Measurements from ENCODE around the gene RGS6. TPM values are rescaled to one million over a fixed set of nuclear protein-coding genes. Genes with fewer than 3 reads are reported as not detected.
A peak's percentile ranks its signal among the peaks of the same experiment; 100 is the strongest.

Gene RGS6
- total RNA-seq, 2 experiments from 2014 or later, result not detected

- POLR2A ChIA-PET, result interaction anchor here (0.9 kb wide), 1 partner anchor 394 kb away, joined by 3 read pairs; no protein-coding TSS in a partner anchor
- Mint-ChIP-seq H3K27me3 (peaks cover 5% of the 10 kb centered on the region), H3K9me3 (peaks cover 8% of the 10 kb centered on the region), H3K4me1 (ENCODE audit: low read depth) (peaks cover 33% of the 10 kb centered on the region), H3K4me3 (no peak overlapping the region), H3K36me3 (ENCODE audit: low read depth) (no peaks in the 10 kb centered on the region), H3K27ac (no peak overlapping the region)
- ATAC-seq (no peak), DNase-seq (no peak)
- no peak for TF ChIP-seq CTCF (IDR thresholded peaks at IDR 0.05)
- CTCF ChIA-PET, result interaction anchor here (0.7 to 1.3 kb wide), 2 partner anchors 185 to 372 kb away, joined by 3 read pairs; no protein-coding TSS in a partner anchor
- intact Hi-C loops (cut with micrococcal nuclease), result no loop called here
Observed at GRCh38 chr14:72532686-72533454, 600.6 kb downstream of the RGS6 start.

GRCh38 chr14:72535485-72535884 is 603.3 kb downstream of the RGS6 start:
- ChIA-PET POLR2A (no interaction called here), CTCF (no interaction called here)
- Mint-ChIP-seq H3K27ac (no peak overlapping the region), H3K27me3 (no peaks in the 10 kb centered on the region), H3K9me3 (peaks cover 8% of the 10 kb centered on the region), H3K4me1 (ENCODE audit: low read depth) (peaks cover 33% of the 10 kb centered on the region), H3K4me3 (no peak overlapping the region), H3K36me3 (ENCODE audit: low read depth) (no peaks in the 10 kb centered on the region)
- ATAC-seq (peak; percentile 77), DNase-seq (no peak)
- TF ChIP-seq CTCF (IDR thresholded peaks at IDR 0.05), result no peak
- intact Hi-C loops (cut with micrococcal nuclease), result no loop called here

GRCh38 chr14:72538387-72538786 is 606.2 kb downstream of the RGS6 start:
- ChIA-PET CTCF (no interaction called here), POLR2A (no interaction called here)
- intact Hi-C loops (cut with micrococcal nuclease), result no loop called here
- H3K4me1 Mint-ChIP-seq (ENCODE audit: low read depth), result peaks cover 21% of the 10 kb centered on the region
- DNase-seq (no peak), ATAC-seq (no peak)
- H3K27me3 Mint-ChIP-seq, result no peaks in the 10 kb centered on the region
- no peak overlapping the region for H3K4me3 Mint-ChIP-seq
- TF ChIP-seq CTCF (IDR thresholded peaks at IDR 0.05), result no peak
- H3K27ac Mint-ChIP-seq, result no peak overlapping the region
- no peaks in the 10 kb centered on the region for H3K36me3 Mint-ChIP-seq (ENCODE audit: low read depth)
- peaks cover 4% of the 10 kb centered on the region for H3K9me3 Mint-ChIP-seq

- H3K4me1 Mint-ChIP-seq (ENCODE audit: low read depth), result peaks cover 19% of the 10 kb centered on the region
- intact Hi-C loops (cut with micrococcal nuclease), result no loop called here
- POLR2A ChIA-PET, result no interaction called here
- no peak for TF ChIP-seq CTCF (IDR thresholded peaks at IDR 0.05)
- no peak overlapping the region for H3K27ac Mint-ChIP-seq
- H3K27me3 Mint-ChIP-seq, result no peaks in the 10 kb centered on the region
- H3K36me3 Mint-ChIP-seq (ENCODE audit: low read depth), result no peaks in the 10 kb centered on the region
- H3K9me3 Mint-ChIP-seq, result no peaks in the 10 kb centered on the region
- CTCF ChIA-PET, result no interaction called here
- no peak overlapping the region for H3K4me3 Mint-ChIP-seq
- no peak for DNase-seq
- ATAC-seq, result no peak
Observed at GRCh38 chr14:72539661-72540315, 607.6 kb downstream of the RGS6 start.

GRCh38 chr14:72540836-72541235 is 608.6 kb downstream of the RGS6 start:
- intact Hi-C loops (cut with micrococcal nuclease), result no loop called here
- no peaks in the 10 kb centered on the region for H3K9me3 Mint-ChIP-seq
- POLR2A ChIA-PET, result no interaction called here

More at GRCh38 chr14:72540836-72541235, 608.6 kb downstream of the RGS6 start:
- Mint-ChIP-seq H3K27ac (no peak overlapping the region), H3K36me3 (ENCODE audit: low read depth) (no peaks in the 10 kb centered on the region), H3K4me3 (no peak overlapping the region), H3K27me3 (no peaks in the 10 kb centered on the region), H3K4me1 (ENCODE audit: low read depth) (peaks cover 10% of the 10 kb centered on the region)
- no peak for ATAC-seq
- no peak for TF ChIP-seq CTCF (IDR thresholded peaks at IDR 0.05)
- CTCF ChIA-PET, result interaction anchor here (1.2 kb wide), 1 partner anchor 17 kb away, joined by 3 read pairs; no protein-coding TSS in a partner anchor
- DNase-seq, result no peak

All from activated CD8-positive, alpha-beta T cell treated with anti-CD3 and anti-CD28 coated beads for 36 hours (primary cell).